H1 (cell line): Measurements from ENCODE around the gene UQCRFS1. TPM values are rescaled to one million over a fixed set of nuclear protein-coding genes. Genes with fewer than 3 reads are reported as not detected.

ENCODE experiments used
- CTCF ChIA-PET: fragments of 300-600 bp; sonication (Branson Sonifier 250); formaldehyde crosslinking; loops from one replicate; lab custom pipeline; 2021; ENCODE audit not compliant: partially characterized antibody; lab: Charles Lee
- POLR2A ChIA-PET: fragments of 300-600 bp; sonication (Branson Sonifier 250); formaldehyde crosslinking; loops from one replicate; lab custom pipeline; 2021; ENCODE audit warnings: inconsistent platforms; ENCODE audit not compliant: partially characterized antibody; lab: Charles Lee
- DNase-seq, 2 experiments: peaks; one replicate each; pipeline versions ENCODE4 v3.0.0 to v3.0.0-alpha.2; 2010 to 2022; ENCODE audit warnings: low spot score in 2 of 2, low read depth in 1 of 2, mixed read lengths in 1 of 2
- FAIRE-seq: peaks from 2 replicates; lab custom pipeline; 2011; peaks lifted over from hg19 to GRCh38; lab: Jason Lieb, UNC
- H2AFZ ChIP-seq: 2 replicates; pipeline ENCODE4 v1.8.1; 2012; ENCODE audit warnings: low read length, inconsistent platforms
- H2AK5ac ChIP-seq: 2 replicates; pipeline ENCODE4 v1.6.1; 2013; ENCODE audit warnings: low read depth, low read length
- H2BK120ac ChIP-seq: replicated peaks from 2 replicates; pipeline ENCODE3; 2013; ENCODE audit warnings: low read depth, low read length, inconsistent platforms
- H2BK12ac ChIP-seq: 2 replicates; pipeline ENCODE4 v1.6.1; 2013; ENCODE audit warnings: low read depth, low read length
- H2BK15ac ChIP-seq: 2 replicates; pipeline ENCODE4 v1.6.1; 2013; ENCODE audit warnings: low read length
- H2BK20ac ChIP-seq: 2 replicates; pipeline ENCODE4 v1.6.1; 2013; ENCODE audit warnings: low read length
- H2BK5ac ChIP-seq: 2 replicates; pipeline ENCODE4 v1.6.1; 2013; ENCODE audit warnings: low read depth, low read length
- H3K14ac ChIP-seq: 2 replicates; pipeline ENCODE4 v1.6.1; 2013; ENCODE audit warnings: inconsistent platforms; ENCODE audit not compliant: insufficient read length
- H3K18ac ChIP-seq: 2 replicates; pipeline ENCODE4 v1.6.1; 2013; ENCODE audit warnings: low read length; ENCODE audit errors: extremely low read depth
- H3K23ac ChIP-seq: 2 replicates; pipeline ENCODE4 v1.6.1; 2013; ENCODE audit warnings: inconsistent platforms; ENCODE audit not compliant: insufficient read length
- H3K23me2 ChIP-seq: 2 replicates; pipeline ENCODE4 v1.6.1; 2013; ENCODE audit warnings: low read depth, low read length
- H3K27ac ChIP-seq: 2 replicates; pipeline ENCODE4 v1.6.1; 2011; ENCODE audit warnings: low read depth, low read length, inconsistent platforms
- H3K27me3 ChIP-seq, 4 experiments: replicated peaks in 1 of 4; 1 replicate in 1 of 4; 2 replicates in 3 of 4; pipeline versions ENCODE4 v1.6.1 to v1.8.1; 2011 to 2013; ENCODE audit warnings: low read length in 3 of 4, mild to moderate bottlenecking in 3 of 4, inconsistent platforms in 2 of 4, mixed read lengths in 2 of 4, moderate library complexity in 1 of 4; ENCODE audit not compliant: control insufficient read depth in 3 of 4, insufficient read depth in 3 of 4; ENCODE audit errors: extremely low read depth in 1 of 4
- H3K36me3 ChIP-seq, 4 experiments: 2 replicates each; pipeline versions ENCODE4 v1.6.1 to v1.8.1; 2011 to 2013; ENCODE audit warnings: mild to moderate bottlenecking in 4 of 4, low read length in 3 of 4, moderate library complexity in 2 of 4, control low read depth in 1 of 4, inconsistent platforms in 1 of 4; ENCODE audit not compliant: insufficient read depth in 4 of 4, control insufficient read depth in 2 of 4
- H3K4ac ChIP-seq: replicated peaks from 2 replicates; pipeline ENCODE3; 2013; ENCODE audit warnings: low read length, low read depth, mixed read lengths, inconsistent platforms; ENCODE audit not compliant: insufficient read length
- H3K4me1 ChIP-seq, 4 experiments: replicated peaks in 1 of 4; 1 replicate in 1 of 4; 2 replicates in 3 of 4; pipeline versions ENCODE4 v1.6.1 to v1.8.1; 2011 to 2013; ENCODE audit warnings: low read length in 3 of 4, inconsistent platforms in 2 of 4, mixed read lengths in 1 of 4; ENCODE audit not compliant: insufficient read depth in 4 of 4, control insufficient read depth in 3 of 4
- H3K4me2 ChIP-seq, 2 experiments: 2 replicates each; pipeline versions ENCODE4 v1.6.1 to v1.8.1; 2011 to 2013; ENCODE audit warnings: low read depth in 2 of 2, low read length in 2 of 2, control low read depth in 1 of 2, inconsistent platforms in 1 of 2, mild to moderate bottlenecking in 1 of 2; ENCODE audit not compliant: insufficient read depth in 1 of 2
- H3K4me3 ChIP-seq, 4 experiments: fragments of 200-600, 300-600 bp in 1 of 4; sonication (generic), shearing (Covaris generic), sonication (Bioruptor Twin) in 1 of 4; 2 replicates each; pipeline versions ENCODE4 v1.5.1 to v1.8.1; 2011 to 2016; ENCODE audit warnings: low read length in 4 of 4, low read depth in 3 of 4, control low read depth in 2 of 4, inconsistent platforms in 2 of 4, mild to moderate bottlenecking in 2 of 4, mixed read lengths in 1 of 4, moderate library complexity in 1 of 4; ENCODE audit not compliant: insufficient read depth in 2 of 4; ENCODE audit errors: extremely low read depth in 1 of 4
- H3K56ac ChIP-seq: replicated peaks from 2 replicates; pipeline ENCODE3; 2013; ENCODE audit warnings: low read depth, mild to moderate bottlenecking, mixed read lengths, low read length, inconsistent platforms; ENCODE audit not compliant: insufficient read length
- H3K79me1 ChIP-seq: 2 replicates; pipeline ENCODE4 v1.6.1; 2013; ENCODE audit warnings: low read depth, low read length, control low read depth
- H3K79me2 ChIP-seq, 2 experiments: 2 replicates each; pipeline versions ENCODE4 v1.6.1 to v1.8.1; 2012 to 2013; ENCODE audit warnings: low read length in 2 of 2, mild to moderate bottlenecking in 2 of 2, inconsistent platforms in 1 of 2; ENCODE audit not compliant: insufficient read depth in 2 of 2, control insufficient read depth in 1 of 2
- H3K9ac ChIP-seq, 4 experiments: replicated peaks in 1 of 4; 1 replicate in 1 of 4; 2 replicates in 3 of 4; pipeline versions ENCODE4 v1.6.1 to v1.8.1; 2011 to 2013; ENCODE audit warnings: low read depth in 3 of 4, low read length in 3 of 4, control low read depth in 2 of 4, mild to moderate bottlenecking in 2 of 4, moderate library complexity in 2 of 4, inconsistent platforms in 1 of 4; ENCODE audit errors: extremely low read depth in 1 of 4
- H3K9me3 ChIP-seq, 2 experiments: 2 replicates each; pipeline versions ENCODE4 v1.6.1 to v1.8.1; 2012 to 2013; ENCODE audit warnings: mild to moderate bottlenecking in 2 of 2, moderate library complexity in 2 of 2, control low read depth in 1 of 2, inconsistent platforms in 1 of 2, low read depth in 1 of 2, low read length in 1 of 2, mixed read lengths in 1 of 2; ENCODE audit not compliant: insufficient read depth in 2 of 2
- H4K20me1 ChIP-seq, 2 experiments: replicated peaks in 1 of 2; 2 replicates each; pipeline versions ENCODE3 to v1.8.1; 2011 to 2013; ENCODE audit warnings: inconsistent platforms in 2 of 2, low read length in 2 of 2, mild to moderate bottlenecking in 1 of 2; ENCODE audit not compliant: insufficient read depth in 2 of 2, control insufficient read depth in 1 of 2
- H4K5ac ChIP-seq: 2 replicates; pipeline ENCODE4 v1.6.1; 2013; ENCODE audit warnings: low read length, low read depth, mixed read lengths, inconsistent platforms; ENCODE audit not compliant: insufficient read length
- H4K8ac ChIP-seq: 2 replicates; pipeline ENCODE4 v1.8.0; 2013; ENCODE audit warnings: mild to moderate bottlenecking, moderate library complexity, low read length, inconsistent platforms; ENCODE audit not compliant: insufficient read depth; ENCODE audit errors: extremely low read depth
- H4K91ac ChIP-seq: replicated peaks from 2 replicates; pipeline ENCODE3; 2013; ENCODE audit warnings: low read length, mixed read lengths, inconsistent platforms; ENCODE audit not compliant: insufficient read length
- BCL11A ChIP-seq, 2 experiments: IDR thresholded peaks; one replicate each; pipeline ENCODE4 v1.6.1; 2011; ENCODE audit warnings: low read depth in 2 of 2, low read length in 2 of 2, mild to moderate bottlenecking in 2 of 2
- CEBPB ChIP-seq: IDR thresholded peaks from 2 replicates; pipeline ENCODE4 v1.6.1; 2012; ENCODE audit warnings: low read depth, low read length
- CHD1 ChIP-seq: IDR thresholded peaks from 2 replicates; pipeline ENCODE4 v1.6.1; 2012; ENCODE audit warnings: low read depth, low read length, improper control_type of control experiment
- KDM1A ChIP-seq: fragments of 200-600, 300-600 bp; sonication (generic); IDR thresholded peaks from 2 replicates; pipeline ENCODE4 v1.7.1; 2016; ENCODE audit warnings: mild to moderate bottlenecking, low read length, borderline replicate concordance
- PHF8 ChIP-seq: fragments of 200-600 bp; sonication (generic); conservative IDR thresholded peaks from 2 replicates; pipeline ENCODE4 v1.7.1; 2012; ENCODE audit warnings: low read depth, mild to moderate bottlenecking, inconsistent platforms, low read length, moderate library complexity
- POLR2AphosphoS5 ChIP-seq: IDR thresholded peaks from 2 replicates; pipeline ENCODE4 v1.6.1; 2011; ENCODE audit warnings: low read depth, low read length
- WGBS, 2 experiments: shearing (Covaris generic) in 1 of 2; methylation state at CpG; one replicate each; pipeline versions ENCODE4 v1.1.6 to v1.1.7; 2013 to 2015; ENCODE audit warnings: low lambda C conversion rate in 2 of 2, mixed read lengths in 2 of 2, inconsistent platforms in 1 of 2, low coverage in 1 of 2, missing lambda C conversion rate in 1 of 2; ENCODE audit not compliant: insufficient replicate concordance in 2 of 2, insufficient coverage in 1 of 2, insufficient read length in 1 of 2; ENCODE audit errors: extremely low coverage in 1 of 2, missing lambda C conversion rate in 1 of 2; 5-methylcytosine and 5-hydroxymethylcytosine counted together
- polyA plus RNA-seq, 7 experiments: library from polyadenylated mRNA; depleted of rRNA in 3 of 7; stranded (reverse) in 5 of 7; unstranded in 2 of 7; fragments of >200 nt in 5 of 7; fragments of 200-250 nt in 2 of 7; gene quantifications; 1 replicate in 5 of 7; 2 replicates in 1 of 7; 4 replicates in 1 of 7; pipeline versions ENCODE4 v1.2.1 to v1.2.3, GENCODE V29; 2011 to 2013; ENCODE audit warnings: missing spikeins in 2 of 7, mixed read lengths in 2 of 7
- total RNA-seq: library from RNA; stranded (reverse); fragmentation: NEBNext Ultra II Directional; extraction: Animal tissue kit (Norgen Biotek cat#: 25700); gene quantifications from 2 replicates; pipeline ENCODE4 v1.2.1, GENCODE V29; 2021

Gene UQCRFS1
- total and polyA plus RNA-seq, 2 of the 8 experiments (the other 6 are each of a cell fraction or from before 2014, with no cell fraction given): 52.4 to 59.1 TPM

DNA sequence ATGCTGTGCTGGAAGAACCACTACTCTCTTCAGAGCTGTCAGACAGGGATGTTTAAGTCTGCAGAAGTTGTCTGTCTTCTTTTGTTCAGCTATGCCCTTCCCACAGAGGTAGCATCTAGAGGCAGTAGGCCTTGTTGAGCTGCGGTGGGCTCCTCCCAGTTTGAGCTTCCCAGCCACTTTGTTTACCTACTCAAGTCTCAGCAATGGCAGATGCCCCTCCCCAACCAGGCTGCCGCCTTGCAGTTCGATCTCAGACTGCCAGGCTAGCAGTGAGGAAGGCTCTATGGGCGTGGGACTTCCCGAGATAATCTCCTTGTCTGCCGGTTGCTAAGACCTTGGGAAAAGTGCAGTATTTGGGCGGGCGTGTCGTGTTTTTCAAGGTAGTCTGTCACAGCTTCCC lies 42.1 kb upstream of the UQCRFS1 start:
- Histone ChIP-seq H3K4me3 (no peak overlapping the region), H3K27ac (no peak overlapping the region), H2BK5ac (no peak overlapping the region), H4K91ac (no peak overlapping the region), H3K9ac (no peak overlapping the region), H3K56ac (no peak overlapping the region), H3K14ac (no peak overlapping the region), H3K4me2 (no peak overlapping the region), H3K4ac (no peak overlapping the region), H2AK5ac (no peak overlapping the region), H2AFZ (no peak overlapping the region), H4K20me1 (no peaks in the 10 kb centered on the region), H3K23ac (no peak overlapping the region), H3K9me3 (peaks cover 10% of the 10 kb centered on the region in 2 experiments), H2BK20ac (no peak overlapping the region), H3K79me2 (no peaks in the 10 kb centered on the region), H4K5ac (no peak overlapping the region), H4K8ac (no peak overlapping the region), H2BK15ac (no peak overlapping the region), H2BK120ac (no peak overlapping the region), H3K27me3 (no peaks in the 10 kb centered on the region), H2BK12ac (no peak overlapping the region), H3K18ac (no peak overlapping the region), H3K36me3 (no peaks in the 10 kb centered on the region; a peak in 1 of 8 replicates), H3K79me1 (no peaks in the 10 kb centered on the region), H3K4me1 (no peaks in the 10 kb centered on the region), H3K23me2 (no peaks in the 10 kb centered on the region)
- DNase-seq (no peak), FAIRE-seq (no peak)
- 92% methylated on average over 7 of the region's 9 CpGs; no CpG with 5 or more reads in 1 of the 2 experiments for WGBS, 2 experiments
- CTCF ChIA-PET: interaction anchor here (0.6 to 4.4 kb wide), 5 partner anchors 8 to 238 kb away, joined by 3 to 21 read pairs (median 3); no protein-coding TSS in a partner anchor
- POLR2A ChIA-PET: no interaction called here
- TF ChIP-seq BCL11A (IDR thresholded peaks at IDR 0.05; ENCODE audit: low read depth in 2 of 2, low read length in 2 of 2) (no peak), CHD1 (no peak), POLR2AphosphoS5 (no peak), KDM1A (no peak), PHF8 (no peak), CEBPB (no peak)
